Fibroblast of mammary gland (primary cell): Measurements from ENCODE around the gene LEMD2.

Experiments
- DNase-seq: peaks from one replicate; pipeline ENCODE4 v3.0.0-alpha.2; 2010; ENCODE audit warnings: low read depth
- H3K4me3 ChIP-seq: 2 replicates; pipeline ENCODE4 v1.5.1; 2011; ENCODE audit warnings: low read depth, mild to moderate bottlenecking, low read length, moderate library complexity; ENCODE audit not compliant: control insufficient read depth
- TF ChIP-seq, protein P1 (sequence below): conservative IDR thresholded peaks from 2 replicates; pipeline ENCODE4 v1.5.1; 2011; ENCODE audit warnings: low read depth, low read length, inconsistent platforms; ENCODE audit not compliant: control insufficient read depth, insufficient read depth

Gene LEMD2

DNA sequence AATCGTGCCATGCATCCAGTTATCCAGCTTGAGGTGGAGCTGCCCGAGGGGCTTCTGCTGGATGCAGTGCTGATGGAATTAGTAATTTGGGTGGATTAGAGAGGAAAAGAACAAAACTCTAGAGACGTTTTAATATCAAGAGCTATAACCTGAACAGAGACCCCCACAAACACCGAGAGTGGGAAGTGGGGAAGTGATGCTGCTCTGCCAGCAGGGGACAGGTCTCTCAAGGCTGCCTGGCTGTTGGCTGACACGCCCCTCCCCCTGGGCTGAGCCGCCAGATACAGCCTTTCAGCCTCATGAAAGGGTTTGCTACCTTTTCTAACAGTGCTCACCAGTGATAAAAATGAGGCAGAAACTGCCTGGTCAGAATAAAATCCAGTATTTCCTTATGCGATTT, 9.6 kb downstream of the LEMD2 start:
- H3K4me3 ChIP-seq: no peak overlapping the region
- DNase-seq: no peak
- TF ChIP-seq, protein P1, sequence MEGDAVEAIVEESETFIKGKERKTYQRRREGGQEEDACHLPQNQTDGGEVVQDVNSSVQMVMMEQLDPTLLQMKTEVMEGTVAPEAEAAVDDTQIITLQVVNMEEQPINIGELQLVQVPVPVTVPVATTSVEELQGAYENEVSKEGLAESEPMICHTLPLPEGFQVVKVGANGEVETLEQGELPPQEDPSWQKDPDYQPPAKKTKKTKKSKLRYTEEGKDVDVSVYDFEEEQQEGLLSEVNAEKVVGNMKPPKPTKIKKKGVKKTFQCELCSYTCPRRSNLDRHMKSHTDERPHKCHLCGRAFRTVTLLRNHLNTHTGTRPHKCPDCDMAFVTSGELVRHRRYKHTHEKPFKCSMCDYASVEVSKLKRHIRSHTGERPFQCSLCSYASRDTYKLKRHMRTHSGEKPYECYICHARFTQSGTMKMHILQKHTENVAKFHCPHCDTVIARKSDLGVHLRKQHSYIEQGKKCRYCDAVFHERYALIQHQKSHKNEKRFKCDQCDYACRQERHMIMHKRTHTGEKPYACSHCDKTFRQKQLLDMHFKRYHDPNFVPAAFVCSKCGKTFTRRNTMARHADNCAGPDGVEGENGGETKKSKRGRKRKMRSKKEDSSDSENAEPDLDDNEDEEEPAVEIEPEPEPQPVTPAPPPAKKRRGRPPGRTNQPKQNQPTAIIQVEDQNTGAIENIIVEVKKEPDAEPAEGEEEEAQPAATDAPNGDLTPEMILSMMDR: no peak

DNA sequence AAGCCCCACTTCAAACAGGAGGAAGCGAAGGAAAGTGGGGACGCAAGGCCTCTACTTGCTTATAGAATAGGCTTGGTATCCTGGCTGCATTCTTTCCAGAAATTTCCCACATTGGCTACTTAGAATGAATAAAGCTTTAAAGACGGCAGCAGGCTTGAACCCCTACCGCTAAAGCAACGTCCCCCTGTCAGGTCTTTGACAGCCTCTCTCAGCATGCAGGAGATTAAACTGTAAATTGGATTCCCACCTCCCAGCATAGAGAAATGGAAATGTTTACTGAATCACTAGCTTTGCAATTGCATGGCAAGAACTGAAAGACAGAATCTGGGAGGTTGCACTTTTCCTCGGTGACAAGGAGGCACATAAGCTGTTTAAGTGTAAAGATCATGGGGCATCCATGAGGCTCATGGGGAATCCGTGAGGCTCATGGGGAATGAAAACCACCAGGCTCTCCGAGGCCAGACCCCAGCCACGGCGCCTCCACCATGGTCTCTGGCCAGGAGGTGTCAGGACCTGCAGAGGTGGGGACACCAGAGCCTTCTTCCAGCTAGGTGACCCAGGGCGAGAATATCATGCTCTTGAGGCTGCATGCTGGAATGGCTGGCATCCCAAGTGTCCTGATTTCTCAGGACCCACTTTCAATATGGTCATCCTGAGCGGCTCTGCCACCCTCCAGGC, 10.3 kb downstream of the LEMD2 start:
- TF ChIP-seq, protein P1: no peak
- H3K4me3 ChIP-seq: no peak overlapping the region
- no peak for DNase-seq

DNA sequence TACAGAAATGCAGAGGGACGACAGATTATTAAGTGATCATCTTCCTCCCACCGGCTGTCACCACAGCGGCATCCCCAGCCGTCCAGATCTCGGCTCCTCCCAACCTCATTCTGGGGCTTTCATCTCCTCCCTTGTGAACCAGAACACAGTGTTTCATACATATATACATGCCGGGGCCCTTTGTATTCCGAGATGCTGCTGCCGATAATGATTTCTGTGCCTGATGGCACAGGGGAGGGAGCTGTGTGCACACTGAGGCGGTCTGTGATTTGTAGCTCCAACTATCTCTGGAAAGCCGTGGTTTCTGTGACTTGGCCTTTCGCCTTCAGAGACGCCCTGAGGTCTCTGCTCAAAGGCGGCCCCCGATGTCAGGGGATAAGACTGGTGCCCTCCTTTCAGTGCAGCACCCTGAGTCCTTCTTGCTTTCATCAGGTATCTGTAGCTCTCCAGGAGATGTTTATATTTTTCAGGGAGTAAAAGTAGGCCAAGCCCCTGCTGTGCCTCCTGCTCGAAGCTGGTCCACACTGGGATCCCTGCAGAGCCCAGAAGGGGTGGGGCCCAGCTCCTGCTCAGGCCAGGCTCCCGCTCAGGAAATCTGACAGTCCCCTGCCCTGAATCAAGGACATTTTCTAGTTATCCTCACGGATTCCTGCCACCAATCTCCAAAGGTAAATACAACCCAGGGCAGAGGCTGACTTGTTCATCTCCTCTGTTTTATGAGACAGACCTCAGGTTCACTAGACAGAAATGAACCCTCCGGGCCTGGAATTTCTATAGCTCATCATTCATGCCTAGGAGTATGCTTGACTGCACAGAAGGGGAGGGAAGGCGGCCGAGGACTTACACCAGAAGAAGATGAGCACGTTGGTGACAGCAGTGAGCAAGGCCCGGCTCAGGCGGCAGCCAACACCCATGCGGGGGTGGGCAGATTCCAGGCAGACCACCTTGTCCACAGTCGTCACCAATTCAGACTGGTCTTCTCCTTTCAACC, 11.2 kb downstream of the LEMD2 start:
- H3K4me3 ChIP-seq: no peak overlapping the region
- TF ChIP-seq, protein P1: no peak
- DNase-seq: no peak

DNA sequence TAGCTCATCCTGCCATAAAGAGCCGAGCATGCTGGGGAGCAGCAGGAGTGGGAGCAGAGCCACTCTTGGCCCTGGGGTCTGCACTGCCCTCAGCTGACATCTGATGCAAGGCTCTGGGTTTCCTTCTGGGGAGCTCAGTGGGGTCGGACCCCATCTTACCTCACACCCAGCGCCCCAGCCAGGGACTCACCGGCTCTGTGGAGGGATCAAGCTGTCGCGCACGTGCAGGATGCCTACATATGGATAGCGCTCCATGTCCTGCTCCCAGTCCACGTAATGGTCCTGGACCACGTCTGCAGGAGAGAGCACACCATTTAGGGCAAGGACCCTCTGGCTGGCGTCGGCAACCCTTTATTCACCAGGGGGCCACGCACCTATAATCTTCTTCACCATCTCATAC, 12.2 kb downstream of the LEMD2 start:
- TF ChIP-seq, protein P1: no peak
- no peak overlapping the region for H3K4me3 ChIP-seq
- no peak for DNase-seq

GRCh38 chr6:33776186-33776585, 12.7 kb downstream of the LEMD2 start:
- TF ChIP-seq, protein P1: no peak
- no peak for DNase-seq
- H3K4me3 ChIP-seq: no peak overlapping the region

DNA sequence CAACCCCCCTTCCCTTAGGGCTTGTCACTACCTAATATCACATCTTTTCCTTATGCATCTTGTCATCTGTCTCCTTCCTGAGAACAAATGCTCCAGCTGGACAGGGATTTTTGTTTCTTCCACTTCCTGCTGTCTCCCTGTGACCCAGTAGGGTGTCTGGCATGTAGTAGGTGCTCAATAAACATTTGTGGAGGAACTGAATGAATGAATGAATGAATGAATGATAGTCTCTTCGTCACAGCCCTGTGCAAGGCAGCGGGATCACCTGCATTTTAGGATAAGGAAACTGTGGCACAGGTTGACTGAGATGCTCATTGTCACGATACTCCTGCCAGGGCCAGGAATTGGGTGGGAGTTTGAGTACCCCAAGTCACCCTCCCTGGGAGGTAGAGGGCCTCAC, 14.2 kb downstream of the LEMD2 start:
- H3K4me3 ChIP-seq: no peak overlapping the region
- TF ChIP-seq, protein P1: no peak
- DNase-seq: no peak
